ENCODE data around the gene CFLAR.

CFLAR gene

DNA sequence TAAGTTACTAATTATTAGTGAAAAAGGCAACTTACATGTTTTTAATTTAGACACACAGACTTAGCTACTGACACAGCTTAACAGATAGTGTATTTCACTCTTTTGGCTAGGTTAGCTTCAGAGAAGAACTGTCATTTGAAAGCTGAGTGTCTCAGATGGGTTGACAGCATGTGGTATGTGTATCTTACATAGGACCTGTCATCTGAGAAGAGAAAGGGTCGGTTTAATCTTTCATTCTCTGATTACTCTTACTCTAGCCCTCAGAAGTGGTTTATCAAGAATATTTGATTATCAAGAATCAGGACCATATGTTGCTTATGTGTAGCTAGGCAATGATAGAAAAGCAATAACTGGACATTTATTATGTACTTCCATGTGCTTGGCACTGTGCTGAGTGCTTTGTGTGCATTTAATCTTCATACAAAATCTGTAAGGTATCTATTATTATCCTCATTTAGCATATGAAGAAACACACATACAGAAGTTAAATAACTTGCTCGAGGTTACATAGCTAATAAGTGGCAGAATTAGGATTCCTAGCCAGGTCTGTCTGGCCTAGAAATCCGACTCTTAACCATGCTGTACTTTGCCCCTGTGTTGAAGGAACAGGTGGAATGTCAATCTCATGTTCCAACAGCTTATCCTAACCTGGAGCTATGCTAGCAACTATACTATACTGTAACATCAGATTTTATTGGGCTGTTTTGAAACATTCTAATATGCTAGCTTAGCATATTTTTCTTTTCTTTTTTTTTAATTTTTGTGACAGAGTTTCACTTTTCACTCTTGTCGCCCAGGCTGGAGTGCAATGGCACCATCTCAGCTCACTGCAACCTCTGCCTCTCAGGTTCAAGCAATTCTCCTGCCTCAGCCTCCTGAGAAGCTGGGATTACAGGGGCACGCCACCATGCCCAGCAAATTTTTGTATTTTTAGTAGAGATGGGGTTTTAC lies 28.4 kb downstream of the CFLAR start:
- H3K4me1 ChIP-seq (ENCODE audit: control insufficient read depth, insufficient read depth, low read length), result no peaks in the 10 kb centered on the region
- H3K9me3 ChIP-seq (ENCODE audit: control insufficient read depth, insufficient read depth, low read depth, low read length), result no peaks in the 10 kb centered on the region
- H3K4me3 ChIP-seq (ENCODE audit: low read depth, low read length), result no peak overlapping the region
- CTCF ChIA-PET, result interaction anchor here (0.7 to 3.9 kb wide), 4 partner anchors 9 to 33 kb away, joined by 3 to 22 read pairs (median 4); no protein-coding TSS in a partner anchor
- H3K36me3 ChIP-seq (ENCODE audit: control insufficient read depth in 2 of 2, insufficient read depth in 1 of 2, low read length in 2 of 2), result peaks cover 0 to 14% of the 10 kb centered on the region in 2 experiments; a peak in 2 of 3 replicates
- H3K27ac ChIP-seq (ENCODE audit: extremely low read depth, low read depth, low read length), result no peak overlapping the region
- TF ChIP-seq ZNF768 (tag by site-specific recombination; IDR thresholded peaks at IDR 0.05) (no peak), ZNF544 (tag by site-specific recombination; IDR thresholded peaks at IDR 0.05) (no peak), ZBTB7A (tag by site-specific recombination; IDR thresholded peaks at IDR 0.05; ENCODE audit: low read depth) (no peak), RBAK (tag by site-specific recombination; IDR thresholded peaks at IDR 0.05) (no peak), ZNF2 (tag by site-specific recombination; IDR thresholded peaks at IDR 0.05) (no peak), ZBTB48 (tag by site-specific recombination; IDR thresholded peaks at IDR 0.05) (no peak), ZBTB8A (tag by site-specific recombination; IDR thresholded peaks at IDR 0.05) (no peak), ZNF660 (tag by site-specific recombination; IDR thresholded peaks at IDR 0.05) (no peak), REPIN1 (tag by site-specific recombination; IDR thresholded peaks at IDR 0.05; ENCODE audit: low read depth) (no peak), ZNF677 (tag by site-specific recombination; IDR thresholded peaks at IDR 0.05) (no peak)
- TF ChIP-seq, protein P1, sequence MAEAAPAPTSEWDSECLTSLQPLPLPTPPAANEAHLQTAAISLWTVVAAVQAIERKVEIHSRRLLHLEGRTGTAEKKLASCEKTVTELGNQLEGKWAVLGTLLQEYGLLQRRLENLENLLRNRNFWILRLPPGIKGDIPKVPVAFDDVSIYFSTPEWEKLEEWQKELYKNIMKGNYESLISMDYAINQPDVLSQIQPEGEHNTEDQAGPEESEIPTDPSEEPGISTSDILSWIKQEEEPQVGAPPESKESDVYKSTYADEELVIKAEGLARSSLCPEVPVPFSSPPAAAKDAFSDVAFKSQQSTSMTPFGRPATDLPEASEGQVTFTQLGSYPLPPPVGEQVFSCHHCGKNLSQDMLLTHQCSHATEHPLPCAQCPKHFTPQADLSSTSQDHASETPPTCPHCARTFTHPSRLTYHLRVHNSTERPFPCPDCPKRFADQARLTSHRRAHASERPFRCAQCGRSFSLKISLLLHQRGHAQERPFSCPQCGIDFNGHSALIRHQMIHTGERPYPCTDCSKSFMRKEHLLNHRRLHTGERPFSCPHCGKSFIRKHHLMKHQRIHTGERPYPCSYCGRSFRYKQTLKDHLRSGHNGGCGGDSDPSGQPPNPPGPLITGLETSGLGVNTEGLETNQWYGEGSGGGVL (tag by site-specific recombination; IDR thresholded peaks at IDR 0.05), result no peak
- TF ChIP-seq, protein P2, sequence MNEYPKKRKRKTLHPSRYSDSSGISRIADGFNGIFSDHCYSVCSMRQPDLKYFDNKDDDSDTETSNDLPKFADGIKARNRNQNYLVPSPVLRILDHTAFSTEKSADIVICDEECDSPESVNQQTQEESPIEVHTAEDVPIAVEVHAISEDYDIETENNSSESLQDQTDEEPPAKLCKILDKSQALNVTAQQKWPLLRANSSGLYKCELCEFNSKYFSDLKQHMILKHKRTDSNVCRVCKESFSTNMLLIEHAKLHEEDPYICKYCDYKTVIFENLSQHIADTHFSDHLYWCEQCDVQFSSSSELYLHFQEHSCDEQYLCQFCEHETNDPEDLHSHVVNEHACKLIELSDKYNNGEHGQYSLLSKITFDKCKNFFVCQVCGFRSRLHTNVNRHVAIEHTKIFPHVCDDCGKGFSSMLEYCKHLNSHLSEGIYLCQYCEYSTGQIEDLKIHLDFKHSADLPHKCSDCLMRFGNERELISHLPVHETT (tag by site-specific recombination; IDR thresholded peaks at IDR 0.05), result no peak
- TF ChIP-seq, protein P3, sequence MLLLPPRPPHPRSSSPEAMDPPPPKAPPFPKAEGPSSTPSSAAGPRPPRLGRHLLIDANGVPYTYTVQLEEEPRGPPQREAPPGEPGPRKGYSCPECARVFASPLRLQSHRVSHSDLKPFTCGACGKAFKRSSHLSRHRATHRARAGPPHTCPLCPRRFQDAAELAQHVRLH (tag by site-specific recombination; IDR thresholded peaks at IDR 0.05), result no peak
- TF ChIP-seq, protein P4, sequence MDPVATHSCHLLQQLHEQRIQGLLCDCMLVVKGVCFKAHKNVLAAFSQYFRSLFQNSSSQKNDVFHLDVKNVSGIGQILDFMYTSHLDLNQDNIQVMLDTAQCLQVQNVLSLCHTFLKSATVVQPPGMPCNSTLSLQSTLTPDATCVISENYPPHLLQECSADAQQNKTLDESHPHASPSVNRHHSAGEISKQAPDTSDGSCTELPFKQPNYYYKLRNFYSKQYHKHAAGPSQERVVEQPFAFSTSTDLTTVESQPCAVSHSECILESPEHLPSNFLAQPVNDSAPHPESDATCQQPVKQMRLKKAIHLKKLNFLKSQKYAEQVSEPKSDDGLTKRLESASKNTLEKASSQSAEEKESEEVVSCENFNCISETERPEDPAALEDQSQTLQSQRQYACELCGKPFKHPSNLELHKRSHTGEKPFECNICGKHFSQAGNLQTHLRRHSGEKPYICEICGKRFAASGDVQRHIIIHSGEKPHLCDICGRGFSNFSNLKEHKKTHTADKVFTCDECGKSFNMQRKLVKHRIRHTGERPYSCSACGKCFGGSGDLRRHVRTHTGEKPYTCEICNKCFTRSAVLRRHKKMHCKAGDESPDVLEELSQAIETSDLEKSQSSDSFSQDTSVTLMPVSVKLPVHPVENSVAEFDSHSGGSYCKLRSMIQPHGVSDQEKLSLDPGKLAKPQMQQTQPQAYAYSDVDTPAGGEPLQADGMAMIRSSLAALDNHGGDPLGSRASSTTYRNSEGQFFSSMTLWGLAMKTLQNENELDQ (tag by site-specific recombination; IDR thresholded peaks at IDR 0.05; ENCODE audit: low read depth), result no peak
- TF ChIP-seq, protein P5, sequence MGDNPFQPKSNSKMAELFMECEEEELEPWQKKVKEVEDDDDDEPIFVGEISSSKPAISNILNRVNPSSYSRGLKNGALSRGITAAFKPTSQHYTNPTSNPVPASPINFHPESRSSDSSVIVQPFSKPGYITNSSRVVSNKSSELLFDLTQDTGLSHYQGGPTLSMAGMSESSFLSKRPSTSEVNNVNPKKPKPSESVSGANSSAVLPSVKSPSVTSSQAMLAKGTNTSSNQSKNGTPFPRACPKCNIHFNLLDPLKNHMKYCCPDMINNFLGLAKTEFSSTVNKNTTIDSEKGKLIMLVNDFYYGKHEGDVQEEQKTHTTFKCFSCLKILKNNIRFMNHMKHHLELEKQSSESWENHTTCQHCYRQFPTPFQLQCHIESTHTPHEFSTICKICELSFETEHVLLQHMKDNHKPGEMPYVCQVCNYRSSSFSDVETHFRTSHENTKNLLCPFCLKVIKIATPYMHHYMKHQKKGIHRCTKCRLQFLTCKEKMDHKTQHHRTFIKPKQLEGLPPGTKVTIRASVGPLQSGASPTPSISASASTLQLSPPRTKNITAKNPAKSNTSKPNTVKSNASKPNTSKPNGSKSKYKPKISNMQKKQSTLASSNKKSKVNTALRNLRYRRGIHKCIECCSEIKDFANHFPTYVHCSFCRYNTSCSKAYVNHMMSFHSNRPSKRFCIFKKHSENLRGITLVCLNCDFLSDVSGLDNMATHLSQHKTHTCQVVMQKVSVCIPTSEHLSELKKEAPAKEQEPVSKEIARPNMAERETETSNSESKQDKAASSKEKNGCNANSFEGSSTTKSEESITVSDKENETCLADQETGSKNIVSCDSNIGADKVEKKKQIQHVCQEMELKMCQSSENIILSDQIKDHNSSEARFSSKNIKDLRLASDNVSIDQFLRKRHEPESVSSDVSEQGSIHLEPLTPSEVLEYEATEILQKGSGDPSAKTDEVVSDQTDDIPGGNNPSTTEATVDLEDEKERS (tag by site-specific recombination; IDR thresholded peaks at IDR 0.05), result no peak
- POLR2A ChIA-PET, result no interaction called here

Data from HEK293 (cell line).